Left renal cortex interstitium (tissue), 4 donors: ENCODE measurements around the gene CPTP. TPM values are rescaled to one million over a fixed set of nuclear protein-coding genes. Genes with fewer than 3 reads are reported as not detected.

Experiments
- DNase-seq, 4 donors: peaks; one replicate each; pipeline ENCODE4 v3.0.0-alpha.2; 2013; ENCODE audit warnings: low read depth in 4 of 4, low spot score in 2 of 4, missing footprints in 1 of 4
- polyA plus RNA-seq, 4 donors: library from polyadenylated mRNA; unstranded; fragments of 120-200 nt; gene quantifications; one replicate each; pipeline ENCODE4 v1.2.1, GENCODE V29; 2013; ENCODE audit not compliant: insufficient read length in 4 of 4

Gene CPTP
- polyA plus RNA-seq, 4 donors, result 12.4 to 21.1 (median 17.3) TPM

GRCh38 chr1:1317420-1317819 is 7.2 kb upstream of the CPTP start:
- no peak for DNase-seq

- DNase-seq, result no peak
These were observed 6.4 kb upstream of the CPTP start for GRCh38 chr1:1318131-1318652.

- no peak for DNase-seq
These were observed 5.6 kb upstream of the CPTP start for GRCh38 chr1:1318777-1319645.

- no peak for DNase-seq
These were observed 5.0 kb upstream of the CPTP start for GRCh38 chr1:1319646-1319941.

- DNase-seq, result no peak
These were observed 3.7 kb upstream of the CPTP start for GRCh38 chr1:1320666-1321448.

- DNase-seq, result no peak
These were observed 3.1 kb upstream of the CPTP start for GRCh38 chr1:1321477-1321876.

GRCh38 chr1:1322418-1322817 is 2.2 kb upstream of the CPTP start:
- no peak for DNase-seq

- no peak for DNase-seq
These were observed 1.6 kb upstream of the CPTP start for GRCh38 chr1:1322952-1323351.

GRCh38 chr1:1324084-1324523 is 498 bp upstream of the CPTP start:
- no peak for DNase-seq

- DNase-seq, result no peak
These were observed 879 bp downstream of the CPTP start for GRCh38 chr1:1325288-1326074.

GRCh38 chr1:1326075-1326605 is 1.5 kb downstream of the CPTP start:
- DNase-seq, result no peak

GRCh38 chr1:1327291-1327690 is 2.7 kb downstream of the CPTP start:
- DNase-seq, result no peak

GRCh38 chr1:1328254-1328653 is 3.7 kb downstream of the CPTP start:
- DNase-seq, result no peak

- DNase-seq, result no peak
These were observed 5.0 kb downstream of the CPTP start for GRCh38 chr1:1329304-1330210.

- no peak for DNase-seq
These were observed 5.9 kb downstream of the CPTP start for GRCh38 chr1:1330366-1331067.

- no peak for DNase-seq
These were observed 6.7 kb downstream of the CPTP start, which contains the start of gene TAS1R3 for GRCh38 chr1:1331068-1331965. Gene TAS1R3 (plus strand): TSS chr1:1331280. CDS start chr1:1331346, 66 bp downstream.

GRCh38 chr1:1332031-1332755 is 7.6 kb downstream of the CPTP start:
- DNase-seq, result no peak
